Dermis blood vessel endothelial cell (primary cell): Measurements from ENCODE around the gene TARS2. TPM values are rescaled to one million over a fixed set of nuclear protein-coding genes. Genes with fewer than 3 reads are reported as not detected.

Source experiments
- DNase-seq: peaks from one replicate; pipeline ENCODE4 v3.0.0; 2010
- total RNA-seq: library from RNA; depleted of rRNA; stranded (reverse); fragments of >200 nt; gene quantifications from 2 replicates; pipeline ENCODE4 v1.2.3, GENCODE V29; 2014

The TARS2 gene
- total RNA-seq, 1 donor from 2014 or later: 10.4 TPM

DNA sequence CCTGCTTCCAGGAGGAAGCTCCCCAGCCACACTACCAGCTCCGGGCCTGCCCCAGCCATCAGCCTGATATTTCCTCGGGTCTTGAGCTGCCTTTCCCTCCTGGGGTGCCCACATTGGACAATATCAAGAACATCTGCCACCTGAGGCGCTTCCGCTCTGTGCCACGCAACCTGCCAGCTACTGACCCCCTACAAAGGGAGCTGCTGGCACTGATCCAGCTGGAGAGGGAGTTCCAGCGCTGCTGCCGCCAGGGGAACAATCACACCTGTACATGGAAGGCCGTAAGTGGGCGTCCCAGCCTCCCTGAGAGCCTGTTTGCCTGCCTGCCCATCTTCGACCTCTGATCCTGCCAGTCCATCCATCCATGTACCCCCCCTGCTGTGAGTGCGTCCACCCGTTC lies 24.3 kb downstream of the TARS2 start:
- DNase-seq: no peak

DNA sequence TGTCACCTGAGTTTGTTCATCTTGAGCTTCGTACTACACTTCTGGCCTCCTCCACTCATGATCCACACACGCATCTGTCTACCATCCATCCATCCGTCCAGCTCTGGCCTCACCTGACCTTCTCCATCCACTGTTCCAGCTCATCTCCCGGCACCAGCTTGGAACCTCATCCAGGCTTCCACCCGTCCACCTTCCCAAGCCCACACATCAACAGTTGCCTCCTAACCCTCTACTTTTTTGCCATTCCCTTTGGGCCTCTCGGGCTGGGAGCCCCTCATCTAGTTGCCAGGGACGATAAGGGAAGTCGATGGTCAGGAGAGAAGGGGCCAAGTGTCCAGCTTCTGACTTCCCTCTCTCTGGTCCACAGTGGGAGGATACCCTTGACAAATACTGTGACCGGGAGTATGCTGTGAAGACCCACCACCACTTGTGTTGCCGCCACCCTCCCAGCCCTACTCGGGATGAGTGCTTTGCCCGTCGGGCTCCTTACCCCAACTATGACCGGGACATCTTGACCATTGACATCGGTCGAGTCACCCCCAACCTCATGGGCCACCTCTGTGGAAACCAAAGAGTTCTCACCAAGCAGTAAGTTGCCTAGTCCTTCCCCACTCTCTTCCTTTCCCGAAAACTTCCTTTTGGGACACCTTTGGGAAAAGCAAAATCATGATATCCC lies 24.9 kb downstream of the TARS2 start:
- DNase-seq: no peak

DNA sequence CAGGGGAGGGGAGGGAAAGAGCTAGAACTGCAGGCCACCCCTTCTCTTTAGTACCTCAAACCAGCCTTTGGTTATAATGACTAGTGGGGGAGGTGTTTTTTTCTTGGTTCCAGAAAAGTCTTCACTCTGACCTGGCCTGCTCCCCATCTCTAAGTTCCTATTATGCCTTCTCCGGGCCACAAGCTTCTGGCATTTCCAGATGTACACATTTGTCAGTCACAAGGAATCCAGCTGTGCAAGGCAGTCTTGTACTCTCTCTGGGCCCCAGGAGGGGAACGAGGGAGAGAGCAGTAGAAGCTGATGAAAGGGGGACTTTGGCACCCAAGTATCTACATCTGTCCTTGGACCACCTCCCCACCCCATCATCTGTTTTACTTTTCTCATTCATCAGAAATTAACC lies 25.6 kb downstream of the TARS2 start:
- no peak for DNase-seq

DNA sequence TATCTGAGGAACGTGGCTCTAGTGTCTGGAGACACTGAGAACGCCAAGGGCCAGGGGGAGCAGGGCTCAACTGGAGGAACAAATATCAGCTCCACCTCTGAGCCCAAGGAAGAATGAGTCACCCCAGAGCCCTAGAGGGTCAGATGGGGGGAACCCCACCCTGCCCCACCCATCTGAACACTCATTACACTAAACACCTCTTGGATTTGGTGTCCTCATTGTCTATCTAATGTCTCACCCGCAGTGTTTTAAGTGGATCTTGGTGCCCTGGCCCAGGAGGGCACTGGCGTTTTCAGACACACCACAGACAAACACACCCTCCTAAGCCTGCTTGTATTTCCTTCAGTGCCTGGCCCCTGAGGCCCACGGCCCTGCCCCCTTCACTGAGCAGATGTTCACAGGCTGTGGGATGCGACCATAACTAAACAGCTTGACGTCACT lies 26.2 kb downstream of the TARS2 start:
- no peak for DNase-seq

DNA sequence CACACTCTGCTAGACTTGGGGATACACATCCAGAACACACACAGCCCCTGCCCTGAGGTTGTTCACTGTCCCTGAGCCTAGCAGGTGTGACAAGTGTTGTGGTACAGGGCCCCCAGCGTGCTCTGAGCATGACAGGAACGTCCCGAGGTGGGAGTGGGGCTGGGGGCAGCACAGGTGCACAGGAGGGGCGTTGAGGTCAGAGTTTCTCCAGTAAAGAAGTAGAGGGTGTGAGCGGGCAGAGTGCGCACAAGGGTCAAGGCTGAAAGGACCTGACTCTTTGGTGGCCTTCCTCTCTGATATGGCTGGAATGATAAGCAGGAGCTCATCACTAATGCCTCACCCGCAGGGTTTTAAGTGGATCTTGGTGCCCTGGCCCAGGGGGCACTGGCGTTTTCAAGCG lies 27.0 kb downstream of the TARS2 start:
- no peak for DNase-seq

DNA sequence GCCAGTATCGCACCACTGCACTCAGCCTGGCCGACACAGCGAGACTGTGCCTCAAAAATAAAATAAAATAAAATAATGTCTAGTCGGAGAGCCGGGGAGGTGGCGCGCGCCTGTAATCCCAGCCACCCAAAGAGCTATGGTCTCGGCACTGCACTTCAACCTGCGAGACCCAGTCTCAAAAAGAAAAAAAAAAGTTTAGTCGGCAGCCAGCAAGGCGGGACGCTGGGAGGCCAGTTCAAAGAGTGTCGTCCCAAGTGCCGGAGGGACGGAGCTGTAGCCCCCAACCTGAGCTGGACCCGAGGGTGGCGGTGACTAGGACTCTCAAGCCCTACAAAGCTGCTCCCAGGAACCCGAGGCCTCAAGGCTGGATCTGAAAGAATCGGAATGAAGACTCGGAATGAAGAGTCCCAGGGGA lies 27.7 kb downstream of the TARS2 start:
- DNase-seq: no peak

DNA sequence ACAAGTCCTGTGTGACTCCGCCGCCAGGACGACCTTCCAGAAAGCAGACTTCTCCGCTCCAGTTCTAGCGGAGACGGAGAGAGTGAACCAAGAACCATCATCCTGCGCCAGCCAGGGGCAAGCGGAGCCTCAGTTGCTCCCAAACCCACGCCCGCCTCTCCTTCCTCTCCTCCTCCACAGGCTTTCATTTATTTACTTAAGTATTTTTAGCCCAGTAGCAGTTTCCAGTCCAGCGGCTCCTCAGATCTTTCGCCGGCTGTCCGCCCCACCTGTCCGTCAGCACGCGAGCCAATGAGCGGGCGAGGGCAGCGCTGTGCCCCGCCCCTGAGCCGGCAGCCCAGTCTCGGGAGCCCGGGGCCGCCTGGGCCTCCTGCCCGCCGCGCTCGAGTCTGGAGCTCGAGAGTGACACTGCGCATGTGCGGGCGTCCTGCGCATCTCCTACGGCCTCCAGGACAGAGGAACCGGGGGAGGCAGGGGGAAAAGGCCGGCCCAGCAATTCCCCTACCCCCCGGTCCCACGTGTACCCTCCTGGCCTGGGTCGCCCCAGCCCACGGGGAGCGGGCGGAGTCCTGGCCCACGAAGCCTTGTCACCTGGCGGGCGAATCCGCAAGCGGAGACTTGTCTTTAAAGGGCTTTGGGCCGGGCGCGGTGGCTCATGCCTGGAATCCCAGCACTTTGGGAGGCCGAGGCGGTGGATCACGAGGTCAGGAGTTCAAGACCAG lies 28.3 kb downstream of the TARS2 start, which contains the start of gene FALEC:
Gene FALEC, plus strand, starts transcription at position 425 of the 722 bp plus-strand sequence.
- peak; percentile 97 for DNase-seq

DNA sequence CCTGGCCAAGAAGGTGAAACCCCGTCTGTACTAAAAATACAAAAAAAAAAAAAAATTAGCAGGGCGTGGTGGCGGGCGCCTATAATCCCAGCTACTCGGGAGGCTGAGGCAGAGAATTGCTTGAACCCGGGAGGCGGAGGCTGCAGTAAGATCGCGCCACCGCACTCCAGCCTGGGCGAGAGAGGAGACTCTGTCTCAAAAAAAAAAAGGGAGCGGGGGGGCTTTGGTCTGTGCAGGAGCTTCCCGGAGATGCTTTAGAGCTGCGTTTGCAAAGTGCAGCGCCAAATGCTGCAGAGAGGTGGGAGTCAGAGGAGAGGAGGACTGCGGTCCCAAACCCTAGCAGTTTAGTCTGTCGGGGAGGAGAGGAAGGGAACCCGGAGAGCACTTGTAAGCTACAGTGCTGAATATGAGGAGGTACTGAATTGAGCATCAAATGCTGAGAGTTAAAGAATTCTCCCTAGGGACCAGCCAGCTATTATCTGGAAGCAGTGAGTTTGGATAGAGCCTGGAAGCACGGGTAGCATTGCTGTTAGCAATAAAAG lies 28.9 kb downstream of the TARS2 start:
- peak; percentile 13 for DNase-seq

DNA sequence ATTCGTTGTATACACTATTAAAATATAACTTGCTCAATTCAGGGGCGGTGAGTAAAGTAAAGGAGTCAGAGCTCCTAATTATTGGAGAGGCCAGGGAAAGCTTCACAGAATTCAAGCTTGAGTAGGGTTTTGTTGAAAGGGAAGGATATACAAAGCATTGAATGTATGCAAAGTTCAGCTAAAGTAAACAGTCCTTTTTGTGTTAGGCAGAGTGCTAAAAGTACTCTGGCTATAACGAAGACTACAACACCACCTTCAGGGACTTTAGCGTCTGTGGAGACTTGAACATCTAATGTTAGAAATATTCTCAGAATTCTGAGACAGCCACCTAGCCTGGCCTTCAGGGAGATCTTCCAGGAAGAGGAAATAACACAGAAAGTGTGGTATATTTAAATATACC lies 29.4 kb downstream of the TARS2 start:
- peak; percentile 25 for DNase-seq

DNA sequence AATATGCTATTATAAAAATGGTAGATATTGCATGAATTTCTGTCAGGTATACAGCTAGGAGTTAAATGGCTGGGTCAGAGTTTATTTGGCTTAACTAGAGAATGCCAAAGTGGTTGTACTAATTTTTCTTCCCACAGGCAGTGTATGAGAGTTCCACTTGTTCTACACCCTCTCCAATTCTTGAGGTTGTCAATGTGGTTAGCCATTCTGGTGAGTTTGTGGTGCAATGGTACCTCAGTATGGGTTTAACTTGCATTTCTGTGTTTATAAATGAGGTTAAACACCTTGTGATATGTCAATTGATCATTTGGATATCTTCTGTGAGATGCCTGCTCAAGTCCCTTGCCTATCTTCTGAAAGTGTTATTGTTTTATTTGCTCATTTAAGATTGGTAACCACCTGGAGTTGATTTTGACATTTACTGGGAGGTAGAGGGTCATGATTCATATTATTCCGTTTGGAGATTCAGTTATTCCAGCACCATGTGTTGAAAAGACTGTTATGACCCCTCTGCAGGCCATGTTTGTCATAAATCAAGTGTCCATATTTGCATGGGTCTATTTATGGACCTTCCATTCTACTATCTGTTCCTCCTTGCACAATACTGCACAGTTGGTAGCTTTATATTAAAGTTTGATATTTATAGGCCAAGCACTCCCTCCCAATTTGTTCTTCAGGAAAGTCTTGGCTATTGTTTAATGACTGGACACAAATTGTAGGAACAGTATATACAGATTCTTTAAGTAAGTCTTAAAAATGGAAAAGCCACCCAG lies 34.2 kb downstream of the TARS2 start:
- DNase-seq: no peak

DNA sequence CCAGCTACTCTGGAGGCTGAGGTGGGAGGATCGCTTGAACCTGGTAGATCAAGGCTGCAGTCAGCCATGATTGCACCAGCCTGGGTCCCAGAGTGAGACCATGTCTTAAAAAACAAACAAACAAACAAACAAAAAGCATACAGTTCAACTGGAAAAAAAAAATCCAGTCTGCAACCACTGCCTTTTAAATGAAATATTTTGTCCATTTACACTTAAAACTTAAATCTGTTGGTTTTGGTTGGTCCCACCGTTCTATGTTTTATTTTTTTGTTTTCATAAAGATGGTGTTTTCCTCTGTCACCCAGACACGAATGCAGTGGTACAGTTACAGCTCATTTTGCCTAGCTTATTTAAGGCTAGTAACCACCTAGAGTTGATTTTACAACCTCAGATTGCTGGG lies 38.1 kb downstream of the TARS2 start:
- no peak for DNase-seq

DNA sequence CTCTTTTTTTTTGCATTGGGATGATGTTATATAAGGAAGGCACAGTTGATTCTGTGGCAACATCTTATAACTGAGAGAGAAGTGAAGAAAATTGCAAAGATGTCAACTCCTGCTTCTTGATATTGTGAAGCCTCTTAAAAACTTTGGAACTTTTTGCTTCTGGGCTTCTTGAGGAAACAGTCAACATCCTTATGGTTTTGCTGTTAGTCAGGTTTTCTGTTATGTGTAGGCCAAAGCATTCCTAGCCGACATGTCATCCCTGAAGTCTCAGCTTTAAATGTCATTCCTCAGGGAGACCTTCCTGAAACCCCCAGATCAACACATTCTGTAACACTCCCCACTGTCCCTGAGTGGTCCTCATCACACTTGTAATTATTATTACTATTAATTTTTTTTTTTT lies 41.0 kb downstream of the TARS2 start:
- DNase-seq: no peak

DNA sequence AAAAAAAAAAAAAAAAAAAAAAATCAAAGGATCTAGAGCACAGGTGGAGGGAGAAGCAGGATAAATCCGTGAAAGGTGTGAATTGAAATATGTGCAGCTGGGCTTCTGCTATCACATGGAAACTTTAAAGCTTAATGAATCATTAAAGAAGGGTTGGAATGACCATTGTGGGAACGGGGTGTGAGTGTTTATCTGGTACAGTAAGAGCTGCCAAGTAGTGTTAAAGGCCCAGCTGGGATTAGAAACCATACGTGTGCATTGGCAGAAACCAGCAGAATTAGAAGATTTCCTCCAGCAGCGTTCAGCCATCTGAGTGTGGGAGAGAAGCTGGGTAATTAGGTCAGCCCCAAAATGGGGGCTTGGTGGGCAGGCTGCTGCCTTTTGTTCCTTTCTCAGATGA lies 41.8 kb downstream of the TARS2 start:
- no peak for DNase-seq

DNA sequence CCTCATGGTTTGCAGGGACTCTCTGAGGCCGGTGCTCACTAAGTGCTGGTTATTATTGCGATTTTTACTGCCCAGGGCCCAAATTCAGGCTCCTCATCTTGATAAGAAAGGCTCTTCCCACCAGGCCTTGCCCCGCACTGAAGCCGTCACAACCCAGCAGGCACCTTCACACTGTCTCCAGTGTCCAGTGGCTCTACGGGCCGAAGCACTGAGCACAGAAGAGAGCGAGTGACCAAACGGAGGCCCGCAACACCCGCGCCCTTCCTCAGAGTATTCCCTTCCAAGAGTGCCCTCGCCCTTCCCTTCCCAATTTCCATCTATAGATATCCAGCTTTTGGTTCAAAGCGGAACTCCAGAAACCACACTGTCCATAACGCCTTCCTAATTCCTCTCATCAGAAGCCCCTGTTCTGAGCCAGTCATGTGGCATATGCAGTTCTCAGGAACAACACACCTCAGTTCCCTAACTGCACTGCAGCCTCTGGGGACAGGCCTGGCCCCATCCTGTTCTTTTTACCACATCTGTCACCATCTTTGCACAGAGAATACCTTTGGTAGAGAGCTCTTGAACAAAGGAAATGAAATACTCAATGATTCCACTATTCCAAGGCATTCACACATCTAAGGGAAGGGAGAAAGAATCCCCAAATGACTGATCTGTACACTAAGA lies 43.4 kb downstream of the TARS2 start:
- DNase-seq: no peak

DNA sequence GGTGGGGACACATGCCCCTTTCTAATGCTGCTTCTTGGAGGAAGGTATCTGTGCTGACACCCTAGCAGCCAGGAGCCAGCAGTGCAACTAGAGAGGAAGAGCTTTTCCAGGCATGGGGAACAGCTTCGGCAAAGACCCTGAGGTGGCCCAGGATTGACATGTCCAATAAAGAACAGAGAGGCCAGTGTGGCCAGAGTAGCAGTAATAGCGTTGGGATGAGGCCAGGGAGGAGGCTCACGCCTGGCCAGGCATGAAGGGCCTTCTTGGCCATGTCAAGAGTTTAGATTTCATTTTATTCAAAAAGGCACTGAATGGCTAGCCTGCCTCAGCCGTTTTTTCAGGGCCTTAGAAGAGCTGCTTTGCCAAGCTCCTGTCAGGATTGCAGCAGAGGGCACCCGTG lies 45.6 kb downstream of the TARS2 start:
- DNase-seq: no peak

DNA sequence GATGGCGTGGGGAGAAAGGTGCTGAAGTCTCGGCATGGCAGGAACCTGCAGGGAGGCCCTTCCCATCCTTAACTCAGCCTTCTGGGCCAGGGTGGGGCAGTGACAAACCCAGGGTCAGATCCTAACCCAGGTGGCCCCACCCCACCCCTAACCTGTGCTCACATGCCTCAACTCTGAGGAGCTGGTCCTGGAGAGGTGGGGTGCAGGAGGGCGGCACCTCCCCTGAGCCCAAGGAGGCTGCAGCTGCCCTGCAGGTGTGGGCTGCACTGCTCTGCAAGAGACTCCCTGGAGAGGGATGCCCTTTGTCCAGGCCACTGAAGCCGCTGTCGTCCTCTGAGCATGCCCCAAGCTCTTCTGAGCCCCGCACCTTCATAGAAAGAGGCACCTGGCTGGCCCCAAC lies 46.8 kb downstream of the TARS2 start:
- DNase-seq: no peak

DNA sequence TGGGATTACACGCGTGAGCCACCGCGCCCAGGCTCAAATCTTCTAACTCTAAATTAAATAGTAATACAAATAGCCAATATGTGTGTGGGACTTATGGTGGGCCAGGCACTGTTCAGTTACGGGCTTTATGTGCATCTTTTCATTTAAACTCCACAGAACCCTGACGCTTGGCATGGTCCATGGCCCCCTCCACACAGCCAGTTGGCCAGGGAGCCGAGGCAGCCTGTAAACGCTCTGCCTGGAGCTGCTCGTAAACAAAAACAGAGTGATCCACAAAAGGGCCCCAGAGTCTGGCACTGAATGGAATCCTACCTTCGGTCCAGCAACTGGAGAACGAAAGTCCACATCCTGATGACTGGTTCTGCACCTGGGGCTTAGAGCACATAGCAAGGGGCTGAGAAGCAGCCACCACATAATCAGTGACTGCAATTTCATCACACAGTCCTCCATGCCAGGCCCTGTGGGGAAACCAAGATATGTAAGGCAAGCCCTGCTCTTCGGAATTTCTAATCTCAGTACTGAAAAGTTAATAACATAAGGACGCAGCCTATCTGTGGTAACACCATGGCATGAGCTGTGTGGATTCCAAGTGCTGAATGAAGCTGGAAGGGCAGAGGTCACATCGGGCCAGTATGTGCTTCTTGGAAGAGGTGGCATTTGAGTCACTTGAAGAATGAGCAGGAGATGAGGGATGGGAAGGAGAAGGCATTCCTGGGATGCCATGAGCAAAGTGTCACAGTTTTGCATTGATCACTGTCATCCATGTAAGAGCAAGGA lies 48.5 kb downstream of the TARS2 start:
- no peak for DNase-seq

DNA sequence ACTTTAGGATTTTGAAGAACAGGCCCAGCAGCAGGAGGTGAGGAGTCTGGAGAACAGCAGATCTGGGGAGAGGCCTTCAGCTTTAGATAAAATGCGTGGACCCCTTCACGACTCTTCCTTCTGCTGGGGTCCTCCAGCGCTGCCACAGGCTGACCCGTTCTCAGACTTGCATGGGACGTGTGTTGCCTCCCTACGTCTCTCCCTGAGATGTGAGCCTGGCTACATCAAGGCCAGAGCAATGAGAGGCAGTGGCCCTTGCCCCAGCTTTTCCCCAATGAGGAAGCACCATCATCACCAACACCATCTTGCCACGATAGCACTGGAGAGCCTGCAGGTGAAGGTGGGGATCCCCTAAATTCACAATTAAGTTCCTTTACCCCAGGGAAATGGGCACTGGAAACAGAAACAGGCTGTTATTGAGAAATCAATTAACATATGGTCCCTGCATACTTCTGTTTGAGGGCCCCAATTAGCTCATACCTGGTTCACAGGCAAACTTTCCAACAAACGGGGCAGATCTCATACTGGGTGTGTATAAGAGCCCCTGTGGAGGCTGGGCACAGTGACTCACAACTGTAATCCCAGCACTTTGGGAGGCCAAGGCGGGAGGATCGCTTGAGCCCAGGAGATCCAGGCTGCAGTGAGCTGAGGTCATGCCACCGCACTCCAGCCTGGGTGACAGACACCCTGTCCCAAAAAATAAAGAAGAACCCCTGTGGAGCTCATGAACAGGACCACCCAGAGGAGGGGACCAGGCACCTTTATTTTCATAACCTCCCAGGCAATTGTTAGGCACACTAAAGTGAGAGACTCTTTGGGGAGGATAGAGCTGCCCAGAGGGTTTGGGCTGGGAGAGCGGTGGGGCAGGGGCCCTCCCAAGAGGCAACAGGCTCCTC lies 49.9 kb downstream of the TARS2 start:
- no peak for DNase-seq

DNA sequence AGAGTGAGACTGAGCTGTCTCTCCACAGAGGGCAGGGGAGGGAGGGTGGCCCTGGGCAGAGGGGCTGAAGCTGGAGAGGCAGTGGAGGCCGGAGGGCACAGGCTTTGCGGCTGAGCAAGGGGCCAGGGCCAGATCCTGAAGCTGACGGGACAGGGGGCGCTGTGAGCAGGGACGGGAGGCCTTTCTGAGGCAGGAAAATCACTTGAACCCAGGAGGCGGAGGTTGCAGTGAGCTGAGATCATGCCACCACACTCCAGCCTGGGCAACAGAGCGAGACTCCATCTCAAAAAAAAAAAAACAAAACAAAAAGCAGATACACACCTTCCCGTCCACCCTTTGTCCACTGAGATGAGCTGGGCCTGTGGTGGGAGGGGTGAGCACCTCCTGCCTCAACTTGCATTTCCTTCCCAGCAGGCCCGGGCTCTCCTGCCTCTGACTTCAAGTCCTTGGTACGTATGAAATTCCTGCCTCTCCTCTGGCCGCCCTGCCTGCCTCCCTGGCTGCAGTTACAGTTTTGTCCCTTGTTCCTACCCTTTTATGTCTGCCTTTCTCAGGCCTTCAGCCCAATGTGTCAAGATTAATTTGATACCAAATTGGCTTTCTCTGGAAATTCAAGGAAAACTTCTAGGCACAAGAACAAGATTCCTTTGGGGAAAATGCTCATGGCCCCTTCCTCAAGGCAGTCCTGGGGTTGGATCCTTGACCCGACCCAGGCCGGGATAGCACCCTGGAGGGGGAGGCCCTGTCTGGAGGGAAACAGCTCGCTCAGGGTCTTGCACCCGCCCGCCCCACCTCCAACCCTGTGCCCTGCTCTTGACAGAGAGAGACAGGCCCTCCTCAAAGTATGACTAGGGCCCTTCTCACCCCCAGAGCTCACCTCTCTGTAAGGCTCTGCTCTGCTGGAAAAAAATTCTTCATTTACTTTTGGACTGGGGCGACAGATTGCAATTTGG lies 50.8 kb downstream of the TARS2 start:
- no peak for DNase-seq
